Hypothalamus (tissue), 51 donors: ENCODE data around the gene RADX.

Source experiments
- DNase-seq, 51 donors: peaks; one replicate each; lab custom pipeline; 2025; lab: John Stamatoyannopoulos, UW

RADX gene

GRCh38 chrX:106672527-106672926 lies 60.7 kb downstream of the RADX start:
- no peak for DNase-seq

- no peak for DNase-seq
Observed at GRCh38 chrX:106680716-106681115, 68.9 kb downstream of the RADX start.

GRCh38 chrX:106684207-106684606 lies 72.4 kb downstream of the RADX start:
- no peak for DNase-seq

GRCh38 chrX:106692425-106693065 lies 80.8 kb downstream of the RADX start:
- DNase-seq = no peak

GRCh38 chrX:106696502-106696901 lies 84.7 kb downstream of the RADX start:
- no peak for DNase-seq

GRCh38 chrX:106698693-106699092 lies 86.9 kb downstream of the RADX start:
- no peak for DNase-seq

GRCh38 chrX:106702636-106703035 lies 90.9 kb downstream of the RADX start:
- DNase-seq = no peak

GRCh38 chrX:106706466-106706865 lies 94.7 kb downstream of the RADX start:
- DNase-seq = no peak

GRCh38 chrX:106707771-106708454 lies 96.1 kb downstream of the RADX start:
- peak in 1 of 51 donors; percentile 12 for DNase-seq

- no peak for DNase-seq
Observed at GRCh38 chrX:106710771-106711170, 99.0 kb downstream of the RADX start.

GRCh38 chrX:106711375-106711774 lies 99.6 kb downstream of the RADX start:
- no peak for DNase-seq

GRCh38 chrX:106716004-106716403 lies 104.2 kb downstream of the RADX start:
- DNase-seq = no peak

- no peak for DNase-seq
Observed at GRCh38 chrX:106716463-106716862, 104.7 kb downstream of the RADX start.

GRCh38 chrX:106718709-106719108 lies 106.9 kb downstream of the RADX start:
- no peak for DNase-seq

GRCh38 chrX:106725931-106726330 lies 114.2 kb downstream of the RADX start:
- DNase-seq = peak in 1 of 51 donors; percentile 40

- DNase-seq = peak in 28 of 51 donors; percentile 0 to 40 (median 10)
Observed at GRCh38 chrX:106726485-106727437, 115.0 kb downstream of the RADX start, which contains the start of gene RNF128. TSS of gene RNF128 (plus strand) at chrX:106726701. CDS start at chrX:106726914, 213 bp downstream.

- no peak for DNase-seq
Observed at GRCh38 chrX:106728337-106728736, 116.6 kb downstream of the RADX start.
